GM12873 (cell line): ENCODE data around the gene ZNF283.
A peak's percentile ranks its signal among the peaks of the same experiment; 100 is the strongest.

Experiments
- TF ChIP-seq, protein P1 (sequence below): IDR thresholded peaks from 2 replicates; pipeline ENCODE4 v1.5.1; 2012; ENCODE audit warnings: low read depth, mild to moderate bottlenecking, moderate library complexity, low read length, control low read depth; ENCODE audit not compliant: insufficient read depth; ENCODE audit errors: missing control alignments

The ZNF283 gene

DNA sequence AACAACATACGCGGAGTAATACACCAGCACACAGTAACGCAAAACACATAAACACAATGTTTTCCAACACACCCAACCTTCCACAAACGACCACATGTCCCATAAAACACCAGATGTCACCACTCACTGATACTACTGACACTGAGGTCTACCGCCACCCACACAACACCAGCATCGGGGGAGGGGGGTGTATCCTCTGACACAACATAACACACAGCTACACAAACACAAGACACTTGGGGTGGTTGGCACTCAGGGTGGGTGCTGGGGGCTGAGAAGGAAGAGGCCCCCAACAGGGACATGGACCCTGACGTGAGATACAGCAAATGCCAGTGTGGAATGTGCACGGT is 44.8 kb upstream of the ZNF283 start:
- TF ChIP-seq, protein P1, sequence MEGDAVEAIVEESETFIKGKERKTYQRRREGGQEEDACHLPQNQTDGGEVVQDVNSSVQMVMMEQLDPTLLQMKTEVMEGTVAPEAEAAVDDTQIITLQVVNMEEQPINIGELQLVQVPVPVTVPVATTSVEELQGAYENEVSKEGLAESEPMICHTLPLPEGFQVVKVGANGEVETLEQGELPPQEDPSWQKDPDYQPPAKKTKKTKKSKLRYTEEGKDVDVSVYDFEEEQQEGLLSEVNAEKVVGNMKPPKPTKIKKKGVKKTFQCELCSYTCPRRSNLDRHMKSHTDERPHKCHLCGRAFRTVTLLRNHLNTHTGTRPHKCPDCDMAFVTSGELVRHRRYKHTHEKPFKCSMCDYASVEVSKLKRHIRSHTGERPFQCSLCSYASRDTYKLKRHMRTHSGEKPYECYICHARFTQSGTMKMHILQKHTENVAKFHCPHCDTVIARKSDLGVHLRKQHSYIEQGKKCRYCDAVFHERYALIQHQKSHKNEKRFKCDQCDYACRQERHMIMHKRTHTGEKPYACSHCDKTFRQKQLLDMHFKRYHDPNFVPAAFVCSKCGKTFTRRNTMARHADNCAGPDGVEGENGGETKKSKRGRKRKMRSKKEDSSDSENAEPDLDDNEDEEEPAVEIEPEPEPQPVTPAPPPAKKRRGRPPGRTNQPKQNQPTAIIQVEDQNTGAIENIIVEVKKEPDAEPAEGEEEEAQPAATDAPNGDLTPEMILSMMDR, result no peak

DNA sequence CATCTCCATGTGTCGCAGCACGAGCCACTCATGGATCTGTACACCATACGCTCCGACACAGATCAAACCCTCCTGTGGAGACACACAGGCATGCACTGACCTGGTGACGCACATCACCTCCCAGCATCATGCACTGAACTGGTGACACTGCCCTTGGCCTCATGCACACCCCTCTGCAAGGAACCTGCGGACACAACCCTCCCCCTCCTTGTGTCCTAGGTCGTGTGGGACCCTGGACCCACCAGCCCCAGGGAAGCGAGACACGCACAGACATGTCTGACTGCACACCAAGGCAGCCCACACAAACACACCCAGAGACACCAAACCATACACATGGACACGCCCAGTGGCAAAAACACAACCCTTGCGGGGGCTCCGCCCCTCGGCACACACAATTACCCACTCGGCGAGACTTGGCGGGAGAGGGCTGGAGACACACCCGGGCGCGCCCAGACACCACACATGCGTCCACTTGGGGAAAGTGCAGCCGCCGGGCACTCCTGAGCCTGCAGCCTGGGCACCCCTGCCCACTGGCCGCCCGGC is 44.4 kb upstream of the ZNF283 start:
- TF ChIP-seq, protein P1, result no peak

DNA sequence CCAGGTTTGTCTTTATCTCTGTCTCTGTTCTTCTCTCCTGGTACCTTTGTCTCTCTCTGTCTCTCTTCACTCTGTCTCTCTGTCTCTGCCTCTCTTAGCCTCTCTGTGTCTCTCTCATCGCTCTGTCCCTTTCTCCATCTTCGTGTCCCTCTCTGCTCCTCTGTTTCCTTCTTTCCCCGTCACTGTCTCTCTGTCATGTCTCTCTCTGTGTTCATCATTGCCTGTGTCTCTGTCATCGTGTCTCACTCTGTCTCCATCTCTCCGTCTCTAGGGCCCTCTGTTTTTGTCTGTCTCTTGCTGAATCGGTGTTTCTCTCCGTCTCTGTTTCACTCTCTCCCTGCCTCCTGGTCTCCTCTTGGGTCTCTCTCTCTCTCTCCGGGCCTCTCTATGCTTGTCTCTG is 43.5 kb upstream of the ZNF283 start:
- TF ChIP-seq, protein P1, result no peak

DNA sequence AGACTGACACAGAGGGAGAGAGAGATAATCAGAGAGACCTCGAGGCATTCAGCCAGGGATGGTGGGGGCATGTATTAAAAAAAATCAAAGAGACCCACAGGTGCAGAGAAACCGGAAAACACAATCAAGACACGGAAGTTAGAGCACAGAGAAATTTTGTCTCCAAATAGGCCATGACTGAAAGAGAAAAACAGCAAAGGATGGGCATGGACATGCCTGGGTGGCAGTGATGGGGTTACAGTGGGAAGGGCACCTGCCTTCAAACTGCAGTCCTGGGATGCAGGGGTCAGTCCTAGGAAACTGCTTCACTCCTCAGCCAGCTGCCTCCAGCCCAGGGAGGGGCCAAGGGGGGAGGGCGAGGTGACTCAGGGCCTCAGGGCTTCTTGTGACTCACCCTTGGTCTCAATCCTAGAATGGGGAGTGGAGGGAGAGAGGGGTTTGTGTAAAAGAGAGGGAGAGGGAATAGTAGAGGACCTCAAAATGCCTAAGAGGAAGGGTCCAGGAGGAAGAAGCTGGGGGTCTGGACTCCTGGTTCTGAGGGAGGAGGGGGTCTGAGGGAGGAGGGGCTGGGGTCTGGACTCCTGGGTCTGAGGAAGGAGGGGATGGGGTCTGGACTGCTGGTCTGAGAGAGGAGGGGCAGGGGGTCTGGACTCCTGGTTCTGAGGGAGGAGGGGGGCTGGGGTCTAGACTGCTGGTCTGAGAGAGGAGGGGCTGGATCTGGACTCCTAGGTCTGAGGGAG is 42.7 kb upstream of the ZNF283 start:
- TF ChIP-seq, protein P1, result no peak

DNA sequence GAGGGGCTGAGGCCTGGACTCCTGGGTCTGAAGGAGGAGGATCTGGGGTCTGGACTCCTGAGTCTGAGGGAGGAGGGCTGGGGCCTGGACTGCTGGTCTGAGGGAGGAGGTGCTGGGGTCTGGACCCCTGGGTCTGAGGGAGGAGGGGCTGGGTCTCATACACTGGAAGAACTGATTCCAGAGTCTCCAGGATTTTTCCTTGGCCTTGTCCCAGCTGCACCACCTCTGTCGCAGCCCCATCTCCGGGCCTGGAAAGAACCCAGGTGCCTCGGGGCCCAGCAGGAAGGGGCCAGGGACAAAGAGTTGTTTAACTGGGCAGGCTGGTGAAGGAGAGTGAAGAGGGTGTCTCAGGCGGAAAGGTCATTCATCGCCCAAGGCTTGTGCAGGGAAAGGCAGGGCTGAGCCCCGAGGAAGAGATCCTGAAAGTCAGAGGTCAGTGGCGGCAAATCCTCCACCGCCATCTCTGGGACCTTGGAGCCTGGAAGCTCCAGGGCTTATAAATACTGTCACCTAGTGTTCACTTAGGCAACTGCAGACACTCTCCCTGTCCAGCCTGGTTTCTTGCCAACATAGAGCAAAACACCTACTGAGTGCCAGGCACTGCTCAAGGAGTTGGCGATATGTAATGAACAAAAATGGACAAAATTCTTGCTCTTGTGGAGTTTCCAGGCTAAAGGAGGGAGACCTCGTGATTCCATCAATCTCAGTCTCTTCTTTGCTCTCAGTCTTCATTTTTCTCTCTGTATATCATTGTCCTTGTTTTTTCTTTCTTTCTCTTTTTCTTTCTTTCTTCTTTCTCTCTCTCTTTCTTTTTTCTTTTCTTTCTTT is 41.9 kb upstream of the ZNF283 start:
- TF ChIP-seq, protein P1, result peak; percentile 100

DNA sequence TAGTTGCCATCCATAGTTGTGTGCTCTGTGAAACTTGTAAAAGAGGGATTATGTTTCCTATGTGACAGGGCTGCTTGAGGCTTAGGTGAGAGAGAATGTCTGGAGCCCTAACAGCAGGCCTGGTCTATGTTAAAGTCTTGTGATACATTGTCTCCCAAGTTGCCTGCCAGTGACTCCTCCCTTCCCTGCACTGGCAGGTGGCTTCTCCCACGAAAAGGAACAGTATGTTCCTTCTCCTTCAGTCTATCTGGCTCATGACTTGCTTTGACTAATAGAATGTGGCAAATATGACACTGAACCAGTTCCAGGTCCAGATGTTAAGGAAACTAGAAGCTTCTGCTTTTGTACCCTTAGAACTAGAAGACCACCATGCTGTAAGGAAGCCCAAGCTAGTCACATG is 40.5 kb upstream of the ZNF283 start:
- TF ChIP-seq, protein P1, result no peak

DNA sequence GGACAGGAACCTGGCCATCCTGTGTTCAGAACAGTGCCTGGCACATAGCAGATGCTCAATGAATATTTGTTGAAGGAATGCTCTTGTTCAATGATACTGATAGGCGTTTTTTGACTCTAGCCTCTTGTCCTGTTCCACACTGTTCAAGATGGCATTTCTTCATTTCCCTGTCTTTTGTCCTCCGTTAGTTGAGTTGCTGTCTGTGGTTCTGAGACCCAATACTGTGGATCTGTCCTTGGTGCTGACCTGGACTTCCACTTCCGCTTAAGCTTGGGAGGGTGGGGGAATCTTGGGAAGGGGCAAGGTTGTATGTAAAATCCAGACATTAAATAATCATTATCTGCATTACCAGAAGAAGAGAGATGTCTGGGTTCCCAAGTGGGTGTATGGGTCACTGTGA is 38.1 kb upstream of the ZNF283 start:
- TF ChIP-seq, protein P1, result no peak
